Neural progenitor cell (in vitro differentiated cells): ENCODE measurements around the gene TMEM273. TPM values are rescaled to one million over a fixed set of nuclear protein-coding genes. Genes with fewer than 3 reads are reported as not detected.

Experiments
- DNase-seq: peaks from one replicate; pipeline ENCODE4 v3.0.0-alpha.2; 2016; ENCODE audit warnings: low spot score
- H2AFZ ChIP-seq: fragments of 200-600 bp; sonication (generic); replicated peaks from 2 replicates; pipeline ENCODE4 v1.6.1; 2016; ENCODE audit warnings: antibody characterized with exemption
- H3F3A ChIP-seq: fragments of 200-600 bp; sonication (generic); 2 replicates; pipeline ENCODE4 v1.6.1; 2016; ENCODE audit warnings: antibody characterized with exemption, low read depth
- H3K27ac ChIP-seq: fragments of 200-600 bp; sonication (generic); 2 replicates; pipeline ENCODE4 v1.5.1; 2016; ENCODE audit warnings: mild to moderate bottlenecking
- H3K27me3 ChIP-seq: fragments of 200-600 bp; sonication (generic); 2 replicates; pipeline ENCODE4 v1.6.1; 2016; ENCODE audit warnings: mild to moderate bottlenecking, moderate library complexity
- H3K36me3 ChIP-seq: fragments of 200-600 bp; sonication (generic); 2 replicates; pipeline ENCODE4 v1.5.1; 2016
- H3K4me1 ChIP-seq: fragments of 200-600 bp; sonication (generic); 2 replicates; pipeline ENCODE4 v1.6.1; 2016; ENCODE audit warnings: mixed run types
- H3K4me2 ChIP-seq: fragments of 200-600 bp; sonication (generic); 2 replicates; pipeline ENCODE4 v1.6.1; 2016
- H3K4me3 ChIP-seq: fragments of 200-600 bp; sonication (generic); 2 replicates; pipeline ENCODE4 v1.5.1; 2016
- H3K79me2 ChIP-seq: fragments of 200-600 bp; sonication (generic); 2 replicates; pipeline ENCODE4 v1.6.1; 2016; ENCODE audit warnings: low read depth
- H3K9ac ChIP-seq: fragments of 200-600 bp; sonication (generic); 2 replicates; pipeline ENCODE4 v1.6.1; 2016
- H3K9me3 ChIP-seq: fragments of 200-600 bp; sonication (generic); 2 replicates; pipeline ENCODE4 v1.5.1; 2016; ENCODE audit warnings: low read depth
- H4K20me1 ChIP-seq: fragments of 200-600 bp; sonication (generic); 2 replicates; pipeline ENCODE4 v1.6.1; 2016; ENCODE audit warnings: low read depth
- H3K27ac Mint-ChIP-seq: 3 replicates; pipeline ENCODE4 v1.8.0; 2021; ENCODE audit warnings: mixed read lengths
- H3K27me3 Mint-ChIP-seq: 2 replicates; pipeline ENCODE4 v1.8.0; 2022; ENCODE audit warnings: low read depth, mild to moderate bottlenecking, inconsistent platforms, moderate library complexity, mixed read lengths; ENCODE audit not compliant: insufficient read depth
- H3K36me3 Mint-ChIP-seq: 3 replicates; pipeline ENCODE4 v1.8.0; 2021; ENCODE audit warnings: mixed read lengths
- H3K4me1 Mint-ChIP-seq: 3 replicates; pipeline ENCODE4 v1.8.0; 2021; ENCODE audit warnings: mixed read lengths
- H3K4me3 Mint-ChIP-seq: 3 replicates; pipeline ENCODE4 v1.8.0; 2021; ENCODE audit warnings: mild to moderate bottlenecking, moderate library complexity, mixed read lengths
- H3K9me3 Mint-ChIP-seq: 3 replicates; pipeline ENCODE4 v1.8.0; 2020; ENCODE audit warnings: mixed read lengths
- EZH2 ChIP-seq: fragments of 200-600 bp; sonication (generic); IDR thresholded peaks from 2 replicates; pipeline ENCODE4 v1.6.1; 2017; ENCODE audit warnings: antibody characterized with exemption, mild to moderate bottlenecking, moderate library complexity
- EZH2phosphoT487 ChIP-seq: fragments of 200-600 bp; sonication (generic); IDR thresholded peaks from 2 replicates; pipeline ENCODE4 v1.6.1; 2017; ENCODE audit warnings: antibody characterized with exemption
- total RNA-seq: library from RNA; depleted of rRNA; stranded (reverse); fragments of >200 nt; gene quantifications from 2 replicates; pipeline ENCODE4 v1.2.3, GENCODE V29; 2015; ENCODE audit warnings: low replicate concordance
- TF ChIP-seq, protein P1 (sequence below): fragments of 200-600 bp; sonication (generic); IDR thresholded peaks from 2 replicates; pipeline ENCODE4 v1.5.1; 2017; ENCODE audit warnings: antibody characterized with exemption, mild to moderate bottlenecking

Gene TMEM273
- total RNA-seq, 1 donor from 2014 or later = not detected

DNA sequence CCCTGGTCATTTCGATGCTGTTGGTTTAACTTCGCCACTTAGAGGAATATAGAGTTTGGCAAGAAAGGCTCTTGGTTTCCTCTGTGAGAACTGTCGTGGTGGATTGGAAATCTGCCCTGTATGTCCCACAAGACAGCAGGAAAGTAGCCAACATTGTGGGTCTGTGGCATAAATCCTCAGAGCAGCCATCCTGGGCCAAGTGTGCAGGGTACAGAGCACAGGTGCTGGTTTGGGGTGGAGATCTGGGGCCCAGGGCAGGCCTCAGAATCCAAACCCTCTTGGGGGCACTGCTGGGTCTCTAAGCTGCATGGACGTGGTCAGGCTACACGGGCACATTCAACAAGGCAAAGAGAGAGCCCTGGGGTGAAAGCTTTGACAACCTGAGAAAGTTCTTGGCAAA is 39.2 kb upstream of the TMEM273 start:
- Histone ChIP-seq H3F3A (no peaks in the 10 kb centered on the region), H3K27me3 (no peaks in the 10 kb centered on the region), H4K20me1 (no peaks in the 10 kb centered on the region), H3K4me1 (peaks cover 6% of the 10 kb centered on the region), H3K79me2 (no peaks in the 10 kb centered on the region), H3K4me2 (no peak overlapping the region), H3K36me3 (no peaks in the 10 kb centered on the region), H3K9me3 (no peaks in the 10 kb centered on the region), H3K4me3 (no peak overlapping the region), H2AFZ (no peak overlapping the region), H3K9ac (no peak overlapping the region), H3K27ac (no peak overlapping the region)
- Mint-ChIP-seq H3K4me3 (no peak overlapping the region), H3K9me3 (peaks cover 4% of the 10 kb centered on the region), H3K27ac (no peak overlapping the region), H3K27me3 (peaks cover 10% of the 10 kb centered on the region), H3K4me1 (no peaks in the 10 kb centered on the region), H3K36me3 (no peaks in the 10 kb centered on the region)
- no peak for TF ChIP-seq EZH2phosphoT487
- TF ChIP-seq, protein P1, sequence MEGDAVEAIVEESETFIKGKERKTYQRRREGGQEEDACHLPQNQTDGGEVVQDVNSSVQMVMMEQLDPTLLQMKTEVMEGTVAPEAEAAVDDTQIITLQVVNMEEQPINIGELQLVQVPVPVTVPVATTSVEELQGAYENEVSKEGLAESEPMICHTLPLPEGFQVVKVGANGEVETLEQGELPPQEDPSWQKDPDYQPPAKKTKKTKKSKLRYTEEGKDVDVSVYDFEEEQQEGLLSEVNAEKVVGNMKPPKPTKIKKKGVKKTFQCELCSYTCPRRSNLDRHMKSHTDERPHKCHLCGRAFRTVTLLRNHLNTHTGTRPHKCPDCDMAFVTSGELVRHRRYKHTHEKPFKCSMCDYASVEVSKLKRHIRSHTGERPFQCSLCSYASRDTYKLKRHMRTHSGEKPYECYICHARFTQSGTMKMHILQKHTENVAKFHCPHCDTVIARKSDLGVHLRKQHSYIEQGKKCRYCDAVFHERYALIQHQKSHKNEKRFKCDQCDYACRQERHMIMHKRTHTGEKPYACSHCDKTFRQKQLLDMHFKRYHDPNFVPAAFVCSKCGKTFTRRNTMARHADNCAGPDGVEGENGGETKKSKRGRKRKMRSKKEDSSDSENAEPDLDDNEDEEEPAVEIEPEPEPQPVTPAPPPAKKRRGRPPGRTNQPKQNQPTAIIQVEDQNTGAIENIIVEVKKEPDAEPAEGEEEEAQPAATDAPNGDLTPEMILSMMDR = no peak
- TF ChIP-seq EZH2 = no peak
- DNase-seq = no peak

DNA sequence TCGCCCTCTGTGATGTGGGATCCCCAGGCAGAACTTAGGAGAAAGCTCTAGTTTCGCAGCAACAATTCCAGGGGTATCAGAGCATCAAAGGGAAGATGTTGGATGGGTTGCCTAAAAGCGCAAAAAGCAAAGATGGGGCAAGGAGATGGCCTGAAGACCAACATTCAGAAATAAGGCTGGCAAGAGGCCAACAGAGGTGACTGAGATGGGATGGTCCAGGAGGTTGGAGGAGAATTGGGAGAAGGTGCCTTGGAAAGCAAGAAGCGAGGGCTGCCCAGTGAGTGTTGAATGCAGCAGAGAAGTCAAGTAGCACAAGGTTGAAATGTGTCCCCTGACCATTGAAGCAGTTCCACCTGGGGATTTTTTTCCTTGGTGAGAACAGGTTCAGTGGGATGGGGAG is 38.4 kb upstream of the TMEM273 start:
- Mint-ChIP-seq H3K36me3 (no peaks in the 10 kb centered on the region), H3K9me3 (peaks cover 6% of the 10 kb centered on the region)

GRCh38 chr10:49225218-49225876 is 37.2 kb upstream of the TMEM273 start:
- Mint-ChIP-seq H3K27me3 (peaks cover 10% of the 10 kb centered on the region), H3K36me3 (no peaks in the 10 kb centered on the region), H3K4me1 (no peaks in the 10 kb centered on the region)

More for the DNA sequence above, 38.4 kb upstream of the TMEM273 start:
- Histone ChIP-seq H3K9ac (no peak overlapping the region), H3F3A (no peaks in the 10 kb centered on the region), H3K4me2 (no peak overlapping the region), H3K27me3 (no peaks in the 10 kb centered on the region), H3K4me3 (no peak overlapping the region), H4K20me1 (no peaks in the 10 kb centered on the region), H3K9me3 (no peaks in the 10 kb centered on the region), H3K36me3 (no peaks in the 10 kb centered on the region), H3K4me1 (peaks cover 6% of the 10 kb centered on the region), H3K79me2 (no peaks in the 10 kb centered on the region), H3K27ac (no peak overlapping the region), H2AFZ (no peak overlapping the region)
- TF ChIP-seq EZH2 (no peak), EZH2phosphoT487 (no peak)
- TF ChIP-seq, protein P1 = no peak
- H3K27ac Mint-ChIP-seq = no peak overlapping the region
- H3K4me1 Mint-ChIP-seq = no peaks in the 10 kb centered on the region
- H3K27me3 Mint-ChIP-seq = peaks cover 10% of the 10 kb centered on the region
- no peak overlapping the region for H3K4me3 Mint-ChIP-seq
- DNase-seq = no peak

More at GRCh38 chr10:49225218-49225876, 37.2 kb upstream of the TMEM273 start:
- H4K20me1 ChIP-seq = no peaks in the 10 kb centered on the region
- H3K9me3 ChIP-seq = no peaks in the 10 kb centered on the region
- H3F3A ChIP-seq = no peaks in the 10 kb centered on the region
- no peak overlapping the region for H3K27ac ChIP-seq
- TF ChIP-seq EZH2phosphoT487 = no peak
- no peak for TF ChIP-seq EZH2
- TF ChIP-seq, protein P1 = no peak
- no peaks in the 10 kb centered on the region for H3K36me3 ChIP-seq
- Mint-ChIP-seq H3K9me3 (peaks cover 6% of the 10 kb centered on the region), H3K4me3 (no peak overlapping the region), H3K27ac (no peak overlapping the region)
- H3K79me2 ChIP-seq = no peaks in the 10 kb centered on the region
- no peak for DNase-seq
- no peaks in the 10 kb centered on the region for H3K27me3 ChIP-seq
- no peak overlapping the region for H3K9ac ChIP-seq
- H3K4me2 ChIP-seq = no peak overlapping the region
- H2AFZ ChIP-seq = no peak overlapping the region
- H3K4me3 ChIP-seq = no peak overlapping the region
- no peaks in the 10 kb centered on the region for H3K4me1 ChIP-seq
